K562 (cell line): ENCODE data around the gene TRAPPC2B. TPM values are rescaled to one million over a fixed set of nuclear protein-coding genes. Genes with fewer than 3 reads are reported as not detected.

Experiments
- AFF4 ChIP-seq: sonication (generic); formaldehyde crosslinking; IDR thresholded peaks from 2 replicates; pipeline ENCODE4 v1.8.0; 2023; ENCODE audit warnings: mild to moderate bottlenecking, missing genetic modification reagents
- ATF1 ChIP-seq, 2 experiments: fragments of 450-650 bp in 1 of 2; IDR thresholded peaks; 2 replicates each; pipeline ENCODE4 v1.6.1; 2016; ENCODE audit warnings: missing compliant biosample characterization in 1 of 2, missing genetic modification characterization in 1 of 2
- DIDO1 ChIP-seq: fragments of 450-650 bp; IDR thresholded peaks from 2 replicates; pipeline ENCODE4 v1.6.1; 2016; ENCODE audit warnings: low read depth, missing biosample characterization, missing genetic modification characterization
- DLX4 ChIP-seq: fragments of 250-450 bp; sonication (Bioruptor Pico); IDR thresholded peaks from 2 replicates; pipeline ENCODE4 v1.6.1; 2021; ENCODE audit warnings: mild to moderate bottlenecking
- ESRRA ChIP-seq: fragments of 450-650 bp; IDR thresholded peaks from 2 replicates; pipeline ENCODE4 v1.6.1; 2014; ENCODE audit warnings: low read depth, mild to moderate bottlenecking, moderate library complexity, borderline replicate concordance
- FOXM1 ChIP-seq, 2 experiments: fragments of 450-650 bp in 1 of 2; sonication (generic) in 1 of 2; formaldehyde crosslinking in 1 of 2; IDR thresholded peaks; 2 replicates each; pipeline versions ENCODE4 v1.6.1 to v1.9.0; 2017 to 2022; ENCODE audit warnings: low read depth in 2 of 2, mild to moderate bottlenecking in 2 of 2, missing genetic modification reagents in 1 of 2, moderate library complexity in 1 of 2
- GTF2A2 ChIP-seq: IDR thresholded peaks from 2 replicates; pipeline ENCODE4 v1.6.1; 2016; ENCODE audit warnings: mild to moderate bottlenecking, missing genetic modification characterization, missing compliant biosample characterization
- HDAC8 ChIP-seq: fragments of 450-650 bp; IDR thresholded peaks from 2 replicates; pipeline ENCODE4 v1.6.1; 2016; ENCODE audit warnings: mild to moderate bottlenecking, missing genetic modification characterization, moderate library complexity, missing compliant biosample characterization
- KAT8 ChIP-seq: fragments of 450-650 bp; IDR thresholded peaks from 2 replicates; pipeline ENCODE4 v1.6.1; 2016; ENCODE audit warnings: low read depth, mild to moderate bottlenecking
- KDM5B ChIP-seq: fragments of 200-600 bp; sonication (generic); IDR thresholded peaks from 2 replicates; pipeline ENCODE4 v1.6.1; 2012; ENCODE audit warnings: low read depth, mild to moderate bottlenecking, moderate library complexity, low read length, control low read depth, inconsistent platforms; ENCODE audit not compliant: insufficient replicate concordance
- POLR2B ChIP-seq: fragments of 450-650 bp; IDR thresholded peaks from 2 replicates; pipeline ENCODE4 v1.6.1; 2018; ENCODE audit warnings: low read depth; ENCODE audit not compliant: partially characterized antibody
- PTBP1 ChIP-seq: fragments of 200-400 bp; formaldehyde crosslinking; IDR thresholded peaks from 2 replicates; pipeline ENCODE4 v1.6.1; 2017; ENCODE audit warnings: low read depth, low read length
- PTTG1 ChIP-seq: fragments of 450-650 bp; IDR thresholded peaks from 2 replicates; pipeline ENCODE4 v1.6.1; 2016; ENCODE audit warnings: low read depth, mild to moderate bottlenecking, missing genetic modification characterization, missing compliant biosample characterization
- RNF2 ChIP-seq: sonication (generic); IDR thresholded peaks from 2 replicates; pipeline ENCODE4 v1.6.1; 2016
- SNAPC5 ChIP-seq: fragments of 250-450 bp; sonication (Bioruptor Pico); IDR thresholded peaks from 2 replicates; pipeline ENCODE4 v1.8.0; 2021; ENCODE audit warnings: moderate library complexity, mild to moderate bottlenecking, inconsistent platforms
- SP2 ChIP-seq: IDR thresholded peaks from 2 replicates; pipeline ENCODE4 v1.6.1; 2011; ENCODE audit warnings: mild to moderate bottlenecking, low read depth, low read length, moderate library complexity; ENCODE audit not compliant: poor library complexity, severe bottlenecking; ENCODE audit errors: extremely low read depth
- SRSF1 ChIP-seq: fragments of 200-400 bp; formaldehyde crosslinking; IDR thresholded peaks from 2 replicates; pipeline ENCODE4 v1.6.1; 2017; ENCODE audit warnings: mild to moderate bottlenecking, low read depth, low read length, moderate library complexity
- SRSF9 ChIP-seq: fragments of 200-400 bp; formaldehyde crosslinking; IDR thresholded peaks from 2 replicates; pipeline ENCODE4 v1.6.1; 2017; ENCODE audit warnings: low read depth, low read length, borderline replicate concordance
- ZBTB7A ChIP-seq: IDR thresholded peaks from 2 replicates; pipeline ENCODE4 v1.6.1; 2011; ENCODE audit warnings: low read depth, mild to moderate bottlenecking, low read length, moderate library complexity, borderline replicate concordance; ENCODE audit not compliant: control insufficient read depth
- ZNF197 ChIP-seq: fragments of 200-800 bp; sonication (Bioruptor generic); IDR thresholded peaks from 2 replicates; pipeline ENCODE4 v1.6.1; 2016; ENCODE audit warnings: low read depth, missing genetic modification characterization, missing compliant biosample characterization
- ZNF408 ChIP-seq: fragments of 250-450 bp; sonication (Bioruptor Pico); IDR thresholded peaks from 2 replicates; pipeline ENCODE4 v1.4.0; 2020; ENCODE audit warnings: low read depth, mild to moderate bottlenecking, moderate library complexity
- ZNF561 ChIP-seq: fragments of 450-650 bp; formaldehyde crosslinking; conservative IDR thresholded peaks from 2 replicates; pipeline ENCODE4 v1.4.0; 2020; ENCODE audit warnings: mild to moderate bottlenecking, moderate library complexity
- ZZZ3 ChIP-seq: fragments of 450-650 bp; IDR thresholded peaks from 2 replicates; pipeline ENCODE4 v1.6.1; 2016; ENCODE audit warnings: antibody characterized with exemption, mild to moderate bottlenecking, moderate library complexity
- polyA plus RNA-seq, 8 experiments: library from polyadenylated mRNA; depleted of rRNA in 4 of 8; stranded (reverse) in 5 of 8; unstranded in 3 of 8; fragments of >200 nt; fragmentation: Nextera tagmentation in 2 of 8; fragmentation: Illumina TruSeq in 1 of 8; extraction: Ambion mirVana in 2 of 8; extraction: Trizol in 1 of 8; gene quantifications; 2 replicates each; pipeline versions ENCODE4 v1.2.1 to v1.2.3, GENCODE V29; 2011 to 2014; ENCODE audit warnings: inconsistent platforms in 1 of 8, missing spikeins in 1 of 8
- total RNA-seq, 7 experiments: library from RNA; depleted of rRNA in 6 of 7; stranded (reverse); fragments of >200 nt in 6 of 7; fragmentation: Illumina TruSeq in 2 of 7; extraction: Trizol in 2 of 7; gene quantifications; 2 replicates each; pipeline versions ENCODE4 v1.2.1 to v1.2.3, GENCODE V29; 2011 to 2021; ENCODE audit warnings: low replicate concordance in 1 of 7

The TRAPPC2B gene
- total and polyA plus RNA-seq, 9 of the 15 experiments (the other 6 are each of a cell fraction or from before 2014, with no cell fraction given) = 2.2 to 20.4 (median 4.6) TPM

- TF ChIP-seq AFF4 = no peak
- TF ChIP-seq DIDO1 (tag) = peak; percentile 60; the same call in 1 of the 2 replicates
- TF ChIP-seq HDAC8 (tag) = no peak
- TF ChIP-seq ATF1 (CRISPR knock-in tag; IDR thresholded peaks at IDR 0.05) = peak; percentile 75
- peak; percentile 99 for TF ChIP-seq ATF1 (tag; IDR thresholded peaks at IDR 0.05)
- no peak for TF ChIP-seq KAT8
- TF ChIP-seq PTTG1 (tag) = no peak
- 0 out of 2 replicates have a peak, but pooled peaks have one; percentile 45 for TF ChIP-seq SRSF1
- no peak for TF ChIP-seq PTBP1
- peak; percentile 56 for TF ChIP-seq POLR2B
- no peak for TF ChIP-seq ZNF197 (CRISPR knock-in tag)
- TF ChIP-seq ZBTB7A = no peak
- TF ChIP-seq KDM5B = peak; percentile 81
- TF ChIP-seq ZNF408 (CRISPR knock-in tag) = no peak
- TF ChIP-seq FOXM1 (IDR thresholded peaks at IDR 0.05; ENCODE audit: low read depth) = no peak
- no peak for TF ChIP-seq FOXM1 (CRISPR knock-in tag; IDR thresholded peaks at IDR 0.05; ENCODE audit: low read depth)
- no peak for TF ChIP-seq GTF2A2 (tag)
- no peak for TF ChIP-seq DLX4
- peak; percentile 26; the same call in 1 of the 2 replicates for TF ChIP-seq ESRRA
- peak; percentile 87 for TF ChIP-seq ZZZ3
- peak; percentile 61 for TF ChIP-seq SP2
- TF ChIP-seq ZNF561 (CRISPR knock-in tag) = no peak
- no peak for TF ChIP-seq SNAPC5 (CRISPR knock-in tag)
- no peak for TF ChIP-seq SRSF9
- no peak; the same call in 1 of the 2 replicates for TF ChIP-seq RNF2
Observed at GRCh38 chr19:57320180-57321084, 42.9 kb upstream of the TRAPPC2B start, which contains the start of gene ZNF543 (continued).
